Upper lobe of left lung (tissue), 4 donors: ENCODE data around the gene TMEM203.

Source experiments
- CTCF ChIP-seq, 6 experiments: fragments of 450-650 bp in 4 of 6; fragments of 200-600 bp in 2 of 6; sonication (generic) in 2 of 6; IDR thresholded peaks; one replicate each; pipeline ENCODE4 v1.5.1; 2016 to 2019; ENCODE audit warnings: antibody characterized with exemption in 6 of 6
- EP300 ChIP-seq, 4 donors: sonication (generic); formaldehyde crosslinking; IDR thresholded peaks; one replicate each; pipeline ENCODE4 v1.5.1; 2017; ENCODE audit warnings: antibody characterized with exemption in 4 of 4, control low read depth in 2 of 4

- TF ChIP-seq CTCF (IDR thresholded peaks at IDR 0.05) (no peak), EP300 (IDR thresholded peaks at IDR 0.05) (no peak)
These were observed 15.1 kb downstream of the TMEM203 start for GRCh38 chr9:137190315-137190856.
